ENCODE results near the gene RMC1.
A peak's percentile ranks its signal among the peaks of the same experiment; 100 is the strongest.

Gene RMC1

GRCh38 chr18:23524213-23524707 is 20.9 kb downstream of the RMC1 start:
- H3K4me3 ChIP-seq (replicated peaks; ENCODE audit: low read depth, low read length), result no peak overlapping the region
- no peak for DNase-seq (ENCODE audit: low read depth)
- TF ChIP-seq, protein P1, sequence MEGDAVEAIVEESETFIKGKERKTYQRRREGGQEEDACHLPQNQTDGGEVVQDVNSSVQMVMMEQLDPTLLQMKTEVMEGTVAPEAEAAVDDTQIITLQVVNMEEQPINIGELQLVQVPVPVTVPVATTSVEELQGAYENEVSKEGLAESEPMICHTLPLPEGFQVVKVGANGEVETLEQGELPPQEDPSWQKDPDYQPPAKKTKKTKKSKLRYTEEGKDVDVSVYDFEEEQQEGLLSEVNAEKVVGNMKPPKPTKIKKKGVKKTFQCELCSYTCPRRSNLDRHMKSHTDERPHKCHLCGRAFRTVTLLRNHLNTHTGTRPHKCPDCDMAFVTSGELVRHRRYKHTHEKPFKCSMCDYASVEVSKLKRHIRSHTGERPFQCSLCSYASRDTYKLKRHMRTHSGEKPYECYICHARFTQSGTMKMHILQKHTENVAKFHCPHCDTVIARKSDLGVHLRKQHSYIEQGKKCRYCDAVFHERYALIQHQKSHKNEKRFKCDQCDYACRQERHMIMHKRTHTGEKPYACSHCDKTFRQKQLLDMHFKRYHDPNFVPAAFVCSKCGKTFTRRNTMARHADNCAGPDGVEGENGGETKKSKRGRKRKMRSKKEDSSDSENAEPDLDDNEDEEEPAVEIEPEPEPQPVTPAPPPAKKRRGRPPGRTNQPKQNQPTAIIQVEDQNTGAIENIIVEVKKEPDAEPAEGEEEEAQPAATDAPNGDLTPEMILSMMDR (IDR thresholded peaks at IDR 0.05; ENCODE audit: low read length, missing control alignments), result no peak

DNA sequence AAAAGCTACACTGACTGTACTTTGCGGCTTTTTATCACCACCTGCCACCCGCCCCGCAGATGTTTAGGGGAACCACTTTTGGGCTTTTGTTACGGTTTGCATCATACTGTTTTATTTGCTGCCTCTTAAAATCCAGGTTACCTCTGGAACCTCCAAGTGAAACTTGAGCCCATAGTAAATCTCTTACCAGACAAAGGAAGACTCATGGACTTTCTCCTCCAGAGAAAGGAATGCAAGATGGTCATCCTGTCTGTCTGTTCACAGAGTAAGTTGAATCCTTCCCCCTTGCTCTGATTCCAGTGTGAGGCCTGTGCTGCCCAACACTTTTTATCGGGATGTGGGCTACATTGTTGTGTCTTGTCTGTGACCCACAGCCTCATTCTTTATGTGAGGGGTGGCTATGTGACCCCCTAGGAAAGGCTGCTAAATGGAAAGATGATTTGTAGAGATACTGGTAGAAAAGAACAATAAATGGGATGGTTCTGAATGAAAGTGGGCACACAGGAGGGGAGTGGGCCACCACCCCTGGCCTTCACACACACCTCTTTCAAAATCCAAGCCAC is 23.3 kb downstream of the RMC1 start:
- TF ChIP-seq, protein P1 (IDR thresholded peaks at IDR 0.05; ENCODE audit: low read length, missing control alignments), result no peak

DNA sequence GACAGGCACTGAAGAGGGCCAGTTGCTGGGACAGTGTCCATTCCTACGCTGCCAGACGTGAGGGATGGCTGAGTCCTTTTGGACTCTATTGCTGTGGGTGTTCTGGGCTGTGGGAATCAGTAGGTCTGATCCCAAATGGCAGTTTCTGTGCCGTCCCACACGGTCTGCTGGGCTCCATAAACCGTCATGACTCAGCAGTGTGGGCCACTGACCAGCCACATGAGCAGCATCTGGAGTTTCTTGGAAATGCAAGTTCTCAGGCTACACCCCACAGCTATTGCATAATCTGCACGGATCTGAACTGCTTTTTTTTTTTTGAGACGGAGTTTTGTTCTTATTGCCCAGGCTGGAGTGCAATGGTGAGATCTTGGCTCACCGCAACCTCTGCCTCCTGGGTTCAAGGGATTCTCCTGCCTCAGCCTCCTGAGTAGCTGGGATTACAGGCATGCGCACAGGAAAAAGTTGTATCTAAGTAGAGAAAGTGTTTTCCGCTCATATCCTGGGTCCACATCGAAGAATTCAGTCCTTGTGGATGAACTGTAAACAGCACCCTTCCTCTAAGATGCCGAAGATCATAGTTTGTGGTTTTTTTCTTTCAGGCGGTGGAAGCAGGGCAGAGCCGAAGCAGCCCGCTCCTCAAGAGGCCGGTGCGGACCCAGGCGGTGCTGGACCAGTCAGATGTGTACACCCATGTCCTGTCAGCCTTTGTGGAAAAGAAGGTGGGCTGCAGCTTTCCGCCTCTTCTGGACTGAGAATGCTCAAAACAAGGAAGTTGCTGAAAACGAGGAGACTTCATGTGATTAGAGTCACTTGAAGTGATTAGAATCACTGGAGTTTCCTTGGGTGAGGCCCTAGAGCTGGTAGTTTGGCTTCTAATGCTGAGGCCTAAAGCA is 25.5 kb downstream of the RMC1 start:
- no peak overlapping the region for H3K4me3 ChIP-seq (replicated peaks; ENCODE audit: low read depth, low read length)

More for the DNA sequence above, 23.3 kb downstream of the RMC1 start:
- no peak for DNase-seq (ENCODE audit: low read depth)
- no peak overlapping the region for H3K4me3 ChIP-seq (replicated peaks; ENCODE audit: low read depth, low read length)

DNA sequence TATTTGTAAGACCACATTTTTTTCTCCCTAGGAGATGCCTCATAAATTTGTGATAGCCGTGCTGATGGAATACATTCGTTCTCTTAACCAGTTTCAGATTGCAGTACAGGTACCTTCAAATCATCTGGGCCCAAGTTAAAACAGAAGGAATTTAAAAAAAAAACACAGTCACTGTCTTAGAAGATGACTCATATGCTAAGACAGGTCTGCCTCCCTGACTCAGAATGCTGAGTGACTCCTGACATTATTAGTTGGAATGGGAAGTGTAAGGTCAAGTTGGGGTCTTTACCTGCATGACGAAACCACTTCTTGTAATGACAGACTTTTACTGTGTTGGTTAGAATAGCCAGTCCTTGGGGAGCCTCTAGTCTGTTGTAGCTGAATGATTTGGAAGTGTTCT is 26.3 kb downstream of the RMC1 start:
- DNase-seq (ENCODE audit: low read depth), result peak; percentile 29
- TF ChIP-seq, protein P1 (IDR thresholded peaks at IDR 0.05; ENCODE audit: low read length, missing control alignments), result no peak
- no peak overlapping the region for H3K4me3 ChIP-seq (replicated peaks; ENCODE audit: low read depth, low read length)

More for the DNA sequence above, 25.5 kb downstream of the RMC1 start:
- peak; percentile 37 for DNase-seq (ENCODE audit: low read depth)
- TF ChIP-seq, protein P1 (IDR thresholded peaks at IDR 0.05; ENCODE audit: low read length, missing control alignments), result no peak

DNA sequence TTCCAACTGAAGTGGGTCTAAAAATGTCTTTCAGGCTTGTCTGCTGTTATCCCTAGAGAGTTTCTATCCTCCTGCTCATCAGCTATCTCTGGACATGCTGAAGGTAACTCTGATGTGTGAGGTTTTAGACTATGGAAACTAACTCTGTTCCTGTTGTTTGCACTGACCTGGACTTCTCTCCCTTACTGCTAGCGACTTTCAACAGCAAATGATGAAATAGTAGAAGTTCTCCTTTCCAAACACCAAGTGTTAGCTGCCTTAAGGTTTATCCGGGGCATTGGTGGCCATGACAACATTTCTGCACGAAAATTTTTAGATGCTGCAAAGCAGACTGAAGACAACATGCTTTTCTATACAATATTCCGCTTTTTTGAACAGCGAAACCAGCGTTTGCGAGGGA is 26.9 kb downstream of the RMC1 start:
- TF ChIP-seq, protein P1 (IDR thresholded peaks at IDR 0.05; ENCODE audit: low read length, missing control alignments), result no peak
- H3K4me3 ChIP-seq (replicated peaks; ENCODE audit: low read depth, low read length), result no peak overlapping the region
- no peak for DNase-seq (ENCODE audit: low read depth)

DNA sequence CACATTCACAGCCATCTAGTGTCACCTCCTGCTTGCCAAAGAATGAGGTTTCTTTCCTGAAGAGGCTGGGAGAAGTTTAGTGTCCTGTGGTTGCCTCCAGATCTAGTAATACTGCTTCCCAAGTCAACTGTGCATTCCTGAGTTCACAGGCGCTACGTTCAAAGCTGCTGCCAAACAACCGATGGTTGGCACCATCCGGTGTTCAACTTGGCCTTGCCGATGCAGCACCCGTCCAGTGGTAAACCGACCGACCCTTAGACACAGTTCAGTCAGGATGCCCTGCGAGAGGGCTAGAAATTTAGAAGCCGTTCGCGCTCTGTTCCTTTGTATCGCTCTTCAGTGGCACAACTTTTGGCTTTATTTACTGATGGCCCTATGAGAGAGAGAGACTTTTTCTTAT is 28.6 kb downstream of the RMC1 start:
- TF ChIP-seq, protein P1 (IDR thresholded peaks at IDR 0.05; ENCODE audit: low read length, missing control alignments), result no peak
- H3K4me3 ChIP-seq (replicated peaks; ENCODE audit: low read depth, low read length), result no peak overlapping the region
- no peak for DNase-seq (ENCODE audit: low read depth)

All from fibroblast of pulmonary artery (primary cell).